Skeletal muscle satellite cell (primary cell): Measurements from ENCODE around the gene BET1L. TPM values are rescaled to one million over a fixed set of nuclear protein-coding genes. Genes with fewer than 3 reads are reported as not detected.
A peak's percentile ranks its signal among the peaks of the same experiment; 100 is the strongest.

Source experiments
- H3K27me3 ChIP-seq: 2 replicates; pipeline ENCODE4 v1.7.0; 2013; ENCODE audit warnings: low read length; ENCODE audit not compliant: control insufficient read depth, insufficient read depth
- H3K36me3 ChIP-seq: 2 replicates; pipeline ENCODE4 v1.7.0; 2013; ENCODE audit warnings: mild to moderate bottlenecking, control low read depth, low read length; ENCODE audit not compliant: insufficient read depth
- H3K4me1 ChIP-seq: 2 replicates; pipeline ENCODE4 v1.7.0; 2013; ENCODE audit warnings: low read length; ENCODE audit not compliant: control insufficient read depth, insufficient read depth
- H3K4me2 ChIP-seq: 2 replicates; pipeline ENCODE4 v1.7.0; 2013; ENCODE audit warnings: mild to moderate bottlenecking, low read length
- H3K4me3 ChIP-seq: 2 replicates; pipeline ENCODE4 v1.7.0; 2013; ENCODE audit warnings: low read length
- H3K9ac ChIP-seq: 2 replicates; pipeline ENCODE4 v1.7.0; 2013; ENCODE audit warnings: mild to moderate bottlenecking, low read depth, low read length, moderate library complexity
- H3K9me3 ChIP-seq: replicated peaks from 2 replicates; pipeline ENCODE4 v1.7.0; 2013; ENCODE audit warnings: mild to moderate bottlenecking, control low read depth, low read length
- total RNA-seq: library from RNA; depleted of rRNA; stranded (reverse); fragments of >200 nt; gene quantifications from 2 replicates; pipeline ENCODE4 v1.2.3, GENCODE V29; 2012; rRNA removed

BET1L gene
- 14.7 and 19.0 TPM in 2 replicates for total RNA-seq

GRCh38 chr11:207208-207862 lies at the start of gene BET1L, which contains the start of gene RIC8A:
TSS of gene BET1L (minus strand) at chr11:207399. CDS start at chr11:207321, 78 bp downstream.
TSS of gene RIC8A (plus strand) at chr11:207708. CDS start at chr11:208855, 1,147 bp downstream.
- peak within 1 kb of the TSS; percentile 96 for H3K4me3 ChIP-seq
- no peaks in the 10 kb centered on the region for H3K27me3 ChIP-seq
- H3K4me2 ChIP-seq = peak within 1 kb of the TSS; percentile 93
- no peaks in the 10 kb centered on the region for H3K9me3 ChIP-seq
- peak within 1 kb of the TSS; percentile 99 for H3K9ac ChIP-seq
- H3K4me1 ChIP-seq = peaks cover 37% of the 10 kb centered on the region
- H3K36me3 ChIP-seq = peaks cover 62% of the 10 kb centered on the region

- no peak overlapping the region for H3K9ac ChIP-seq
- H3K4me2 ChIP-seq = no peak overlapping the region
- H3K4me1 ChIP-seq = no peaks in the 10 kb centered on the region
- H3K27me3 ChIP-seq = peaks cover 12% of the 10 kb centered on the region
- no peaks in the 10 kb centered on the region for H3K9me3 ChIP-seq
- peaks cover 28% of the 10 kb centered on the region for H3K36me3 ChIP-seq
- H3K4me3 ChIP-seq = no peak overlapping the region
Observed at GRCh38 chr11:255816-256215, 48.6 kb upstream of the BET1L start.

GRCh38 chr11:255176-255575 lies 48.0 kb upstream of the BET1L start:
- Histone ChIP-seq H3K9ac (no peak overlapping the region), H3K9me3 (no peaks in the 10 kb centered on the region), H3K4me1 (no peaks in the 10 kb centered on the region), H3K27me3 (peaks cover 12% of the 10 kb centered on the region), H3K4me3 (no peak overlapping the region), H3K4me2 (no peak overlapping the region), H3K36me3 (peaks cover 35% of the 10 kb centered on the region)

GRCh38 chr11:253886-254270 lies 46.7 kb upstream of the BET1L start:
- H3K9ac ChIP-seq = no peak overlapping the region
- no peak overlapping the region for H3K4me2 ChIP-seq
- H3K4me1 ChIP-seq = no peaks in the 10 kb centered on the region
- no peaks in the 10 kb centered on the region for H3K27me3 ChIP-seq
- H3K36me3 ChIP-seq = peaks cover 44% of the 10 kb centered on the region
- H3K4me3 ChIP-seq = no peak overlapping the region
- H3K9me3 ChIP-seq = no peaks in the 10 kb centered on the region

GRCh38 chr11:253160-253885 lies 46.1 kb upstream of the BET1L start:
- no peak overlapping the region for H3K4me3 ChIP-seq
- no peak overlapping the region for H3K4me2 ChIP-seq
- H3K36me3 ChIP-seq = peaks cover 50% of the 10 kb centered on the region
- H3K27me3 ChIP-seq = no peaks in the 10 kb centered on the region
- H3K9ac ChIP-seq = no peak overlapping the region
- no peaks in the 10 kb centered on the region for H3K9me3 ChIP-seq
- no peaks in the 10 kb centered on the region for H3K4me1 ChIP-seq

- no peak overlapping the region for H3K4me3 ChIP-seq
Observed at GRCh38 chr11:252666-253065, 45.5 kb upstream of the BET1L start.

GRCh38 chr11:251550-251949 lies 44.4 kb upstream of the BET1L start:
- Histone ChIP-seq H3K4me2 (no peak overlapping the region), H3K27me3 (no peaks in the 10 kb centered on the region)

More at GRCh38 chr11:252666-253065, 45.5 kb upstream of the BET1L start:
- no peaks in the 10 kb centered on the region for H3K9me3 ChIP-seq
- H3K36me3 ChIP-seq = peaks cover 56% of the 10 kb centered on the region
- no peak overlapping the region for H3K4me2 ChIP-seq
- H3K9ac ChIP-seq = no peak overlapping the region
- no peaks in the 10 kb centered on the region for H3K4me1 ChIP-seq
- H3K27me3 ChIP-seq = no peaks in the 10 kb centered on the region

GRCh38 chr11:250740-251299 lies 43.6 kb upstream of the BET1L start:
- Histone ChIP-seq H3K4me3 (no peak overlapping the region), H3K27me3 (no peaks in the 10 kb centered on the region), H3K9ac (no peak overlapping the region), H3K36me3 (peaks cover 71% of the 10 kb centered on the region), H3K9me3 (no peaks in the 10 kb centered on the region), H3K4me2 (no peak overlapping the region), H3K4me1 (no peaks in the 10 kb centered on the region)

More at GRCh38 chr11:251550-251949, 44.4 kb upstream of the BET1L start:
- Histone ChIP-seq H3K9me3 (no peaks in the 10 kb centered on the region), H3K4me3 (no peak overlapping the region), H3K36me3 (peaks cover 64% of the 10 kb centered on the region), H3K4me1 (no peaks in the 10 kb centered on the region), H3K9ac (no peak overlapping the region)

- no peaks in the 10 kb centered on the region for H3K9me3 ChIP-seq
- peaks cover 76% of the 10 kb centered on the region for H3K36me3 ChIP-seq
- H3K27me3 ChIP-seq = no peaks in the 10 kb centered on the region
- H3K4me3 ChIP-seq = no peak overlapping the region
- no peaks in the 10 kb centered on the region for H3K4me1 ChIP-seq
- H3K9ac ChIP-seq = no peak overlapping the region
- no peak overlapping the region for H3K4me2 ChIP-seq
Observed at GRCh38 chr11:250274-250673, 43.1 kb upstream of the BET1L start.

GRCh38 chr11:249062-249461 lies 41.9 kb upstream of the BET1L start:
- no peaks in the 10 kb centered on the region for H3K9me3 ChIP-seq
- no peak overlapping the region for H3K4me2 ChIP-seq
- H3K9ac ChIP-seq = no peak overlapping the region
- no peak overlapping the region for H3K4me3 ChIP-seq
- no peaks in the 10 kb centered on the region for H3K27me3 ChIP-seq
- H3K4me1 ChIP-seq = no peaks in the 10 kb centered on the region
- peaks cover 85% of the 10 kb centered on the region for H3K36me3 ChIP-seq

- Histone ChIP-seq H3K9me3 (no peaks in the 10 kb centered on the region), H3K36me3 (peaks cover 77% of the 10 kb centered on the region), H3K9ac (no peak overlapping the region)
Observed at GRCh38 chr11:244376-244775, 37.2 kb upstream of the BET1L start.

More at GRCh38 chr11:244376-244775, 37.2 kb upstream of the BET1L start:
- Histone ChIP-seq H3K4me3 (no peak overlapping the region), H3K4me1 (no peaks in the 10 kb centered on the region), H3K27me3 (no peaks in the 10 kb centered on the region), H3K4me2 (no peak overlapping the region)
